ENCODE data around the gene CD2AP.

Gene CD2AP

DNA sequence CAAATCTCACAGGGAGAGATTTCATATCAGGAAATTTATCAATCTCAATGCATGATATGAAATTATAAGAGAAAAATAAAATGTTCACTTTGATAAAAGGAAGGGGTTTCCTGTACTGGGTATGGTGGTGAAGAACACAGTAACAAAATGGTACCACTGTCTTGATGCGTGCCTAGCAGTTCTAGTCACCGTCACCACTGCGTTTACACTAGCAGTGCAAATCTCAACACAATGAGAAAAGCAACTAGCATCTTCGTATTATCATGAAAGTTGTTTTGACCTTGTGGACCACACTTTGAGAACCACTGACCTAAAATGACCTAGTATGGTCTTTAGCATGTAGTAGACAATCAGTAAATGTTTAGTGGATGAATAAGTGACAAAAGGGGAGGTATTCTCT, 152.4 kb downstream of the CD2AP start:
- Histone ChIP-seq H3K4me1 (peaks cover 0 to 8% (median 0%) of the 10 kb centered on the region in 4 donors), H3K27ac (no peak overlapping the region), H3K4me3 (no peak overlapping the region), H3K27me3 (no peaks in the 10 kb centered on the region), H3K36me3 (no peaks in the 10 kb centered on the region), H3K9me3 (no peaks in the 10 kb centered on the region)
- no peak for DNase-seq
- intact Hi-C loops (cut with DNase I; ENCODE audit: low total_unique reads), result no loop called here
- TF ChIP-seq, protein P1, sequence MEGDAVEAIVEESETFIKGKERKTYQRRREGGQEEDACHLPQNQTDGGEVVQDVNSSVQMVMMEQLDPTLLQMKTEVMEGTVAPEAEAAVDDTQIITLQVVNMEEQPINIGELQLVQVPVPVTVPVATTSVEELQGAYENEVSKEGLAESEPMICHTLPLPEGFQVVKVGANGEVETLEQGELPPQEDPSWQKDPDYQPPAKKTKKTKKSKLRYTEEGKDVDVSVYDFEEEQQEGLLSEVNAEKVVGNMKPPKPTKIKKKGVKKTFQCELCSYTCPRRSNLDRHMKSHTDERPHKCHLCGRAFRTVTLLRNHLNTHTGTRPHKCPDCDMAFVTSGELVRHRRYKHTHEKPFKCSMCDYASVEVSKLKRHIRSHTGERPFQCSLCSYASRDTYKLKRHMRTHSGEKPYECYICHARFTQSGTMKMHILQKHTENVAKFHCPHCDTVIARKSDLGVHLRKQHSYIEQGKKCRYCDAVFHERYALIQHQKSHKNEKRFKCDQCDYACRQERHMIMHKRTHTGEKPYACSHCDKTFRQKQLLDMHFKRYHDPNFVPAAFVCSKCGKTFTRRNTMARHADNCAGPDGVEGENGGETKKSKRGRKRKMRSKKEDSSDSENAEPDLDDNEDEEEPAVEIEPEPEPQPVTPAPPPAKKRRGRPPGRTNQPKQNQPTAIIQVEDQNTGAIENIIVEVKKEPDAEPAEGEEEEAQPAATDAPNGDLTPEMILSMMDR (IDR thresholded peaks at IDR 0.05), result no peak

DNA sequence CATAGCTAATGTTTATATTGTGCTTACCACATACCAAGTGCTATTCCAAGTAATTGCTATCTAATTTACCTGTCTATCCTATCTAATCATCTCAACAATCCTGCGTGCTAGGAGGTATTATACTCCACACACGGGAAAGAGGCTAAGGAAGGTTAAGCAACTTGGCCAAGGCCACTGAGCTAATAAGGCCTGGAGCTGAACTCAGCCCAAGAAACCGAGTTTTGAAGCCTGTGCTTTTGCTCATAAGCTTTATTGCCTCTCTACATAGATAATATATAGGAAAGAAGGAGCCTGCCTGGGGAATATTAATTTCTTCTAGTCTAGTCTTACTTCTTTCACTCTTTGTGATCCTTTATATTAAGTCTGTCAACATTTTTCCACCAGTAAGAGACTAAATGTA, 153.0 kb downstream of the CD2AP start:
- H3K4me1 ChIP-seq, result peaks cover 0 to 8% (median 0%) of the 10 kb centered on the region in 4 donors

DNA sequence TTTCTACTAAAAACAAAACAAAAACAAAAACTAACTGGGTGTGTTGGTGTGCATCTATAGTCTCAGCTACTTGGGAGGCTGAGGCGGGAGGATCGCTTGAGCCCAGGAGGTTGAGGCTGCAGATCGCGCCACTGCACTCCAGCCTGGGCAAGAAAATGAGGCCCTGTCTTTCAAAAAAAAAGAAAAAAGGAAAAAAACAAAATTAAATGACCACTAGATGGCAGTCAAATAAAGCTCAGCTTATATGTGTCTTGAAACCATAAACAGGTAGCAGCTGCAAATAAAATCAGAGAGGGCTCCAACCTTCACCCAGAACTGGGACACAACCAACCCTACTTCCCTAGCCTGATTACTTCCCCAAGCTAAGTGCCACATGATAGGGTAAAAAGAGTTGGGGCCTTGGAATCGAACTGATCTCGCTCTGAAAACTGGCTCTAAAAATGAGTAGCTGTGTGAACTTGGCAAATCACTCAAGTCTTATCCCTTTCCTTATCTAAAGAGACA, 153.7 kb downstream of the CD2AP start:
- DNase-seq, result no peak
- Histone ChIP-seq H3K27ac (no peak overlapping the region), H3K4me3 (no peak overlapping the region), H3K36me3 (no peaks in the 10 kb centered on the region), H3K4me1 (peaks cover 0 to 8% (median 0%) of the 10 kb centered on the region in 4 donors), H3K9me3 (no peaks in the 10 kb centered on the region), H3K27me3 (no peaks in the 10 kb centered on the region)
- TF ChIP-seq, protein P1 (IDR thresholded peaks at IDR 0.05), result peak; percentile 36 to 55
- intact Hi-C loops (cut with DNase I; ENCODE audit: low total_unique reads), result no loop called here

More for the DNA sequence above, 153.0 kb downstream of the CD2AP start:
- H3K9me3 ChIP-seq, result no peaks in the 10 kb centered on the region
- intact Hi-C loops (cut with DNase I; ENCODE audit: low total_unique reads), result no loop called here
- DNase-seq, result no peak
- TF ChIP-seq, protein P1 (IDR thresholded peaks at IDR 0.05), result no peak
- no peaks in the 10 kb centered on the region for H3K36me3 ChIP-seq
- H3K4me3 ChIP-seq, result no peak overlapping the region
- no peak overlapping the region for H3K27ac ChIP-seq
- no peaks in the 10 kb centered on the region for H3K27me3 ChIP-seq

DNA sequence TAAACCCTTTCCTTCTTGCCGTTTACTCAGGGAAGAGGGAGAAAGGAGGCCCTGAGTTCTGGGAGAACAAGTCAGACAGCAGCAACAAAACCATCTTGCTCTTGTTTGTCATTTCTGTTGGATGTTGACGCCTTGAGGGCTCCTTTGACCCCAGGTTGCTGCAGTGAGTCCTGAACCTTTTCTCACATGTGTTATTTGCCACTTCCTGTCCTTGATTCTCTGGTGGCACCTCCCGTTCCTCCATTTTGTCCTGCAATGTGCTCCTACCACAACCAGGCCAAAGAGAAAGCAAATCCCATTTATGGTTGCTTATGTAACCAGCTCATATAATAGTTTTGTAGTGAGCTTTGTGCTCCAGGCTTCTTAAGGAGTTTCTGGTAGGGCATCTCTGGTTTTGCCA, 154.2 kb downstream of the CD2AP start:
- Histone ChIP-seq H3K36me3 (no peaks in the 10 kb centered on the region), H3K27ac (no peak overlapping the region), H3K4me3 (no peak overlapping the region), H3K4me1 (peaks cover 0 to 8% (median 0%) of the 10 kb centered on the region in 4 donors), H3K9me3 (no peaks in the 10 kb centered on the region), H3K27me3 (no peaks in the 10 kb centered on the region)
- TF ChIP-seq, protein P1 (IDR thresholded peaks at IDR 0.05), result no peak
- intact Hi-C loops (cut with DNase I; ENCODE audit: low total_unique reads), result no loop called here
- no peak for DNase-seq

DNA sequence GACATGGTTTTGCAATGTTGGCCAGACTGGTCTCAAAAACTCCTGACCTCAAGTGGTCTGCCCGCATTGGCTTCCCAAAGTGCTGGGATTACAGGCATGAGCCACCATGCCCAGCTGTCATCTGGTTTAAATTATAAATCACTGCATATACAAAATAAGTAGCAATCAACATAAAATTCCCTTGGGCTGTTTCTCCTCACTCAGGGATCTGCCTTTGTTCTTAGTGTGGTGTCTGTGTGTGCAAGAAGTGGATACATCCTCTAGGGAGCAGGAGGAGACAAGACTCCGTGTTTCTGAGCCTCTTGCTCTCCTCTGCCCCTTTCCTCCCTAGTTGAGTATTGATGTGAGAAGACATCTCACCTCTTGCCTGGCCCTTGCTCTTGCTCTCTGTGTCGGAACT, 155.6 kb downstream of the CD2AP start:
- H3K4me3 ChIP-seq, result no peak overlapping the region
- H3K4me1 ChIP-seq, result peaks cover 0 to 8% (median 0%) of the 10 kb centered on the region in 4 donors
- TF ChIP-seq, protein P1 (IDR thresholded peaks at IDR 0.05), result no peak
- no peak overlapping the region for H3K27ac ChIP-seq
- H3K9me3 ChIP-seq, result no peaks in the 10 kb centered on the region
- intact Hi-C loops (cut with DNase I; ENCODE audit: low total_unique reads), result no loop called here
- no peaks in the 10 kb centered on the region for H3K36me3 ChIP-seq
- H3K27me3 ChIP-seq, result no peaks in the 10 kb centered on the region
- DNase-seq, result no peak

All from tibial artery (tissue), 4 donors.